GM12878 (cell line): Measurements from ENCODE around the gene PRR23A.

Source experiments
- BACH1 ChIP-seq: fragments of 450-650 bp; IDR thresholded peaks from 2 replicates; pipeline ENCODE4 v1.6.1; 2017; ENCODE audit warnings: mild to moderate bottlenecking, borderline replicate concordance
- EP300 ChIP-seq, 2 experiments: fragments of 150-350 bp in 1 of 2; IDR thresholded peaks; 2 replicates each; pipeline ENCODE4 v1.6.1; 2011 to 2012; ENCODE audit warnings: low read depth in 2 of 2, low read length in 2 of 2, borderline replicate concordance in 1 of 2, improper control_type of control experiment in 1 of 2, inconsistent platforms in 1 of 2; ENCODE audit not compliant: control insufficient read depth in 1 of 2
- EZH2 ChIP-seq: IDR thresholded peaks from 2 replicates; pipeline ENCODE4 v1.6.1; 2012; ENCODE audit warnings: low read depth, mild to moderate bottlenecking, control low read depth, inconsistent platforms, low read length, borderline replicate concordance; ENCODE audit not compliant: control insufficient read depth
- NFYA ChIP-seq: IDR thresholded peaks from 2 replicates; pipeline ENCODE4 v1.6.1; 2011; ENCODE audit warnings: low read depth, mild to moderate bottlenecking, low read length, improper control_type of control experiment, borderline replicate concordance
- NFYB ChIP-seq: IDR thresholded peaks from 2 replicates; pipeline ENCODE4 v1.6.1; 2011; ENCODE audit warnings: low read depth, mild to moderate bottlenecking, low read length, improper control_type of control experiment, moderate library complexity; ENCODE audit not compliant: insufficient read depth
- POLR2A ChIP-seq: IDR thresholded peaks from 2 replicates; pipeline ENCODE4 v1.6.1; 2011; ENCODE audit warnings: low read depth, mild to moderate bottlenecking, low read length
- POU2F2 ChIP-seq: IDR thresholded peaks from 3 replicates; pipeline ENCODE4 v1.6.1; 2011; ENCODE audit warnings: low read depth, mild to moderate bottlenecking, low read length, borderline replicate concordance
- SP1 ChIP-seq: IDR thresholded peaks from one replicate; pipeline ENCODE4 v1.6.1; 2011; ENCODE audit warnings: low read depth, low read length
- YY1 ChIP-seq: IDR thresholded peaks from 2 replicates; pipeline ENCODE4 v1.6.1; 2011; ENCODE audit warnings: low read depth, mild to moderate bottlenecking, low read length
- TF ChIP-seq, protein P1 (sequence below), 3 experiments: IDR thresholded peaks in 2 of 3; conservative IDR thresholded peaks in 1 of 3; 2 replicates each; pipeline ENCODE4 v1.5.1; 2011; ENCODE audit warnings: low read depth in 3 of 3, low read length in 3 of 3, mild to moderate bottlenecking in 3 of 3, control low read depth in 2 of 3, moderate library complexity in 2 of 3, inconsistent platforms in 1 of 3, mixed read lengths in 1 of 3; ENCODE audit not compliant: control insufficient read depth in 2 of 3, insufficient read depth in 1 of 3; ENCODE audit errors: extremely low read depth in 1 of 3
- TF ChIP-seq, protein P2 (sequence below): IDR thresholded peaks from 2 replicates; pipeline ENCODE4 v1.6.1; 2011; ENCODE audit warnings: low read depth, low read length, improper control_type of control experiment, borderline replicate concordance

GRCh38 chr3:139044366-139045210, 38.5 kb upstream of the PRR23A start, which contains the start of gene PRR23C:
- TF ChIP-seq BACH1 = no peak
- TF ChIP-seq, protein P1, sequence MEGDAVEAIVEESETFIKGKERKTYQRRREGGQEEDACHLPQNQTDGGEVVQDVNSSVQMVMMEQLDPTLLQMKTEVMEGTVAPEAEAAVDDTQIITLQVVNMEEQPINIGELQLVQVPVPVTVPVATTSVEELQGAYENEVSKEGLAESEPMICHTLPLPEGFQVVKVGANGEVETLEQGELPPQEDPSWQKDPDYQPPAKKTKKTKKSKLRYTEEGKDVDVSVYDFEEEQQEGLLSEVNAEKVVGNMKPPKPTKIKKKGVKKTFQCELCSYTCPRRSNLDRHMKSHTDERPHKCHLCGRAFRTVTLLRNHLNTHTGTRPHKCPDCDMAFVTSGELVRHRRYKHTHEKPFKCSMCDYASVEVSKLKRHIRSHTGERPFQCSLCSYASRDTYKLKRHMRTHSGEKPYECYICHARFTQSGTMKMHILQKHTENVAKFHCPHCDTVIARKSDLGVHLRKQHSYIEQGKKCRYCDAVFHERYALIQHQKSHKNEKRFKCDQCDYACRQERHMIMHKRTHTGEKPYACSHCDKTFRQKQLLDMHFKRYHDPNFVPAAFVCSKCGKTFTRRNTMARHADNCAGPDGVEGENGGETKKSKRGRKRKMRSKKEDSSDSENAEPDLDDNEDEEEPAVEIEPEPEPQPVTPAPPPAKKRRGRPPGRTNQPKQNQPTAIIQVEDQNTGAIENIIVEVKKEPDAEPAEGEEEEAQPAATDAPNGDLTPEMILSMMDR (IDR thresholded peaks at IDR 0.05 in 2 of 3, conservative IDR thresholded peaks at IDR 0.05 in 1 of 3; ENCODE audit: control insufficient read depth in 2 of 3, extremely low read depth in 1 of 3, insufficient read depth in 1 of 3, low read depth in 3 of 3, low read length in 3 of 3) = 0 out of 6 replicates have a peak, but pooled peaks of 1 of the 3 experiments have one; percentile 3
- TF ChIP-seq NFYB = no peak
- TF ChIP-seq NFYA = no peak
- no peak for TF ChIP-seq POU2F2
- no peak for TF ChIP-seq YY1
- TF ChIP-seq, protein P2, sequence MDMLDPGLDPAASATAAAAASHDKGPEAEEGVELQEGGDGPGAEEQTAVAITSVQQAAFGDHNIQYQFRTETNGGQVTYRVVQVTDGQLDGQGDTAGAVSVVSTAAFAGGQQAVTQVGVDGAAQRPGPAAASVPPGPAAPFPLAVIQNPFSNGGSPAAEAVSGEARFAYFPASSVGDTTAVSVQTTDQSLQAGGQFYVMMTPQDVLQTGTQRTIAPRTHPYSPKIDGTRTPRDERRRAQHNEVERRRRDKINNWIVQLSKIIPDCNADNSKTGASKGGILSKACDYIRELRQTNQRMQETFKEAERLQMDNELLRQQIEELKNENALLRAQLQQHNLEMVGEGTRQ = no peak
- no peak for TF ChIP-seq EZH2
- TF ChIP-seq SP1 = no peak
- no peak for TF ChIP-seq EP300 (IDR thresholded peaks at IDR 0.05; ENCODE audit: borderline replicate concordance in 1 of 2, control insufficient read depth in 1 of 2, low read depth in 2 of 2, low read length in 2 of 2)
- no peak for TF ChIP-seq POLR2A
